SU-DHL-6 (cell line): ENCODE results near the gene COLQ.

Source experiments
- CTCF ChIP-seq: fragments of 200-600 bp; sonication (generic); IDR thresholded peaks from one replicate; pipeline ENCODE4 v1.5.1; 2017; ENCODE audit warnings: antibody characterized with exemption, mild to moderate bottlenecking, low read length, moderate library complexity; ENCODE audit not compliant: insufficient read depth, poor library complexity, severe bottlenecking
- EZH2phosphoT487 ChIP-seq: fragments of 200-600 bp; sonication (generic), shearing (Covaris generic); conservative IDR thresholded peaks from 2 replicates; pipeline ENCODE4 v1.6.1; 2018; ENCODE audit warnings: mild to moderate bottlenecking, antibody characterized with exemption, low read length, moderate library complexity, mixed read lengths

DNA sequence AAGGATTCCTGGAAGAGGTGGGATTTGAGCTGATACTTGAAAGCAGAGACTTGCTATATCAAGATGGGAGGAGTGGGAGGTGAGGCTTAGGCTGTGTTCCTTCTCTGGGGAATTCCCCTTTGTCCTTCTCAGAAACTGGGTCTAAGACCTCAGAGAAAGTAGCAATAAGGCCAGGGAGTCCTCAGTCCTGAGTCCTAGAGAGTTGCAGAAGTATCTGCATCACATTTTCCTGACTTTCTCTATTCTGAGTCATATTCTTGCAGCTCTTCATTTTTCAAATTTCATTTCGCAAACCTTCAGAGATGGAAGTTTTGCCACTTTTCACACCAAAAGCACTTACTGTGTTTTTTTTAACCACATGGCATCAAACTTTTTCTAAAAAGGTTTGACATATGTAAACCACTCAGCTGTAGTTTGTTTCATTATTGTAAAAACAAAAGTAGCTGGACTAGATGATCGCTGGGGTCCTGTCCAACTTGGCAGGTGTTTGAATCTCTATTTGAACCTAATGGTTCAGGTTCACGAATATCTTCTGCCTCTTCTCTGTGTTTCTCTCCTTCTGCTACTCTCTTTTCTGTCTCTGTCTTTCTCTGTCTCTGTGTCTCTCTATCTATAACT is 21.3 kb downstream of the COLQ start:
- TF ChIP-seq CTCF (no peak), EZH2phosphoT487 (no peak)
